ENCODE results near the gene PPP1CA.

DNA sequence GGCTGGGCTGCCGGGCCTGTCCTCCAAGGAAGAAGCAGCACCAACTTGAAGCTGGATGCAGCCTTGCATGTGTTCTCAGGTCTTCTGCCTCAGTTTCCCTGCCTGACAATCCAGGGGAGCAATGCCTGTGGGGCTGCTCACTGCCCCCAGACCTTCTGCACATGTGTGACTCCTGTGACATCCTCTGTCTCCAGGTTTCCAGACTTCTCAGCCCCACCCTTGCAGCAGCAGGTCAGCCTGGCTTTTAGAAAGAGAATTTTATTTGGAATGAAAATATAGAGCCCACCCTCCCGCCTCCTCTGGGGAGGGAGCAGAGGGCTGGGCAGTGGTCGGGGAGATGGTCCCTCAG lies 36.1 kb upstream of the PPP1CA start:
- no peak for TF ChIP-seq POLR2A (IDR thresholded peaks at IDR 0.05)
- TF ChIP-seq, protein P1, sequence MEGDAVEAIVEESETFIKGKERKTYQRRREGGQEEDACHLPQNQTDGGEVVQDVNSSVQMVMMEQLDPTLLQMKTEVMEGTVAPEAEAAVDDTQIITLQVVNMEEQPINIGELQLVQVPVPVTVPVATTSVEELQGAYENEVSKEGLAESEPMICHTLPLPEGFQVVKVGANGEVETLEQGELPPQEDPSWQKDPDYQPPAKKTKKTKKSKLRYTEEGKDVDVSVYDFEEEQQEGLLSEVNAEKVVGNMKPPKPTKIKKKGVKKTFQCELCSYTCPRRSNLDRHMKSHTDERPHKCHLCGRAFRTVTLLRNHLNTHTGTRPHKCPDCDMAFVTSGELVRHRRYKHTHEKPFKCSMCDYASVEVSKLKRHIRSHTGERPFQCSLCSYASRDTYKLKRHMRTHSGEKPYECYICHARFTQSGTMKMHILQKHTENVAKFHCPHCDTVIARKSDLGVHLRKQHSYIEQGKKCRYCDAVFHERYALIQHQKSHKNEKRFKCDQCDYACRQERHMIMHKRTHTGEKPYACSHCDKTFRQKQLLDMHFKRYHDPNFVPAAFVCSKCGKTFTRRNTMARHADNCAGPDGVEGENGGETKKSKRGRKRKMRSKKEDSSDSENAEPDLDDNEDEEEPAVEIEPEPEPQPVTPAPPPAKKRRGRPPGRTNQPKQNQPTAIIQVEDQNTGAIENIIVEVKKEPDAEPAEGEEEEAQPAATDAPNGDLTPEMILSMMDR (IDR thresholded peaks at IDR 0.05), result no peak

Data from thyroid gland (tissue), 4 donors.